Head of caudate nucleus (tissue), 42 donors: Measurements from ENCODE around the gene DLX4.

Experiments
- DNase-seq, 42 donors: peaks; one replicate each; pipeline versions ENCODE4 v3.0.0 to v3.0.0-alpha.2; 2020 to 2021; ENCODE audit warnings: mixed read lengths in 7 of 42
- intact Hi-C: fragments of 100-400 bp; cut with DNase I; formaldehyde crosslinking; loops from one replicate; pipeline ENCODE4 v1.15.0; 2022

Gene DLX4

DNA sequence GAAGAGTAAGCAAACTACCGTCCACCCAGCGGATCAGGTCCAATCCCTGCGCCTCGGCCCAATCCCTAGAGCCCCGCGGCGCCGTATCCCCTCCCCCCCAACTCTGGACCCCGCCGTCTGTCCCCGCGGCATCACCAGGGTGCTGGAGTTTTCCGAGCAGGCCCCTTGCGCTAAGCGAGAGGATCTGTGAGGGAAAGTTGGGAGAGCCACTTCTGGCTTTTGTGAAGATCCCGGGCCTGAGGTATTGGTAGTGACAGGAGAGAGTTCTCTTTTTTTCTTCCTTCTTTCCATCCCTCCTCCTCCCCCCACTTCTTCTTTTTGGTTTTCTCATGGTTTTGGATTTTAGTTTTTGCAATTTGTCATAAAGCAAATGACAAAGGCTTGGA is 3.5 kb upstream of the DLX4 start:
- no peak for DNase-seq
- intact Hi-C loops = no loop called here

DNA sequence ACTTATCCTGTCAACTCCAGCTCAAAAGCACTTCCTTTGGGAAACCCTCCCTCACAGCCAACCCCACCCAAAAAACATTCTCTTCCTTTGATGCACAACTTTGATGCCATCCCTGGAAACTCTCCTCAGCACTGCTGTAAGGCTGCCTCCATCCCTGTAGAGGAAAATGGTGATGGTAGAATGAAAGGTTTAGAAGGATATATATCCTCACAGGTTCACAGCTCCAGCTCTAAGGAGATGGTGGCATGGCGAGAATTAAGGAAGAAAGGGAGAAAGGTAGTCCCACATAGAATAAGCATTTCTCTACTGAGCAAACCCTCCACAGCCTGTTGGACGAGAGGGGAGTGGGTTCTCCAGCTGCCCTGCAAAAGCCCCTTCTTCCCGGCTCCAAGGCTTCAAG is 2.2 kb upstream of the DLX4 start:
- no peak for DNase-seq
- intact Hi-C loops = no loop called here

- intact Hi-C loops = no loop called here
- DNase-seq = no peak
Observed at GRCh38 chr17:49967205-49967604, 1.8 kb upstream of the DLX4 start.

DNA sequence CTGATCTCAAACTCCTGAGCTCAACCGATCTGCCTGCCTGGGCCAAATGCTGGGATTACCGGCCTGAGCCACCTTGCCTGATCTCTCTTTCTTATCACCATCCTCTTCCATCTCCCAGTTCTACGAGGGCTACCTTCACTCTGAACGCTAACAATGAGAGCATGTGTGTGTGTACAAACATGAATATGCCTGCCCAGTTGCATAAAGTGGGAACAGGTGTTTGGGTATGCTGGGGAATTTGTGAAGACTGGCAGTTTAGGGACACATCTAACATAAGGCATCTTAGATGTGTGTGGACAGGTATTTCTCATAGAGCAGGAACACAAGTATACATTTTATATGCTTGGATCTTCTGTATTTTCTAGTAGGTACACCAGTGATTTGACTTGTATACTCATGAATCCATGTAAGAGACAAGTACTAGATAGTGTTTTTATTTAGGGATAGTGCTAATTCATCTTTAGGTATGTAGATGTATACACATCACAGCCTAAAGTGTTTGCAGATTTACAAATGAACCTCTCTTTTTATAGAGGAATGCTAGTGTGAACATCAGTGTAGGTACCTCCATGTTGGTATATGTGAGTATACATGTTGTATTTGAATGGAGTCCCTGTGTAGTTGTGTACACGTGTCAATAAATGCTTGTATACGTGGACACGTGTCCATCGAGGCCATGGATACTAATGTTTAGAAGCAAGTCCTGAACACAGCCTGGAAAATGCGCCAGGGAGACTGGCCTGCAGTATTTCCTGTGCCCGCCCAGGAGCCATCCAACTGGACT is 1.2 kb upstream of the DLX4 start:
- no peak for DNase-seq
- intact Hi-C loops = no loop called here

- intact Hi-C loops = no loop called here
Observed at GRCh38 chr17:49968405-49969133, 421 bp upstream of the DLX4 start.

GRCh38 chr17:49969795-49970389 is 902 bp downstream of the DLX4 start:
- intact Hi-C loops = no loop called here
- no peak for DNase-seq

More at GRCh38 chr17:49968405-49969133, 421 bp upstream of the DLX4 start:
- peak in 3 of 42 donors; percentile 6 to 25 (median 17) for DNase-seq

DNA sequence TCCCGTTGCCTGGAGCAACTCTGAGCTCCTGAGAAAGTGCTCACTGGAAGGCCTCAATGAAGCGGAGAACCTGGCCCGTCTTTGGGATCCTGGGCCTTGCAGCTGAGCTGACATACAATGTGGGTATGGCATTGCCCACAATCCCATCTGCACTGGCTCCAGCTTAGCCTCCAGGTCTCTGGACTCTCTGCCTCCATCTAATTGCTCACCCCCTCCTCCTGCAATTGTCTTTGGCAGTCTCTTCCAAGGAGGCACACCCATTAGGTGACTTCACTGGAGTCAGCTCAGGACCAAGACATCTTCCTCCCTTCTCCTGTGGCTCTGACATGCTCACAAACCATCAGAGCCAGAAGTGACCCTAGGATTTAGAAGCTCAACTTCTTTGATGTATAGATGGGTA is 1.5 kb downstream of the DLX4 start:
- intact Hi-C loops = no loop called here
- DNase-seq = no peak

DNA sequence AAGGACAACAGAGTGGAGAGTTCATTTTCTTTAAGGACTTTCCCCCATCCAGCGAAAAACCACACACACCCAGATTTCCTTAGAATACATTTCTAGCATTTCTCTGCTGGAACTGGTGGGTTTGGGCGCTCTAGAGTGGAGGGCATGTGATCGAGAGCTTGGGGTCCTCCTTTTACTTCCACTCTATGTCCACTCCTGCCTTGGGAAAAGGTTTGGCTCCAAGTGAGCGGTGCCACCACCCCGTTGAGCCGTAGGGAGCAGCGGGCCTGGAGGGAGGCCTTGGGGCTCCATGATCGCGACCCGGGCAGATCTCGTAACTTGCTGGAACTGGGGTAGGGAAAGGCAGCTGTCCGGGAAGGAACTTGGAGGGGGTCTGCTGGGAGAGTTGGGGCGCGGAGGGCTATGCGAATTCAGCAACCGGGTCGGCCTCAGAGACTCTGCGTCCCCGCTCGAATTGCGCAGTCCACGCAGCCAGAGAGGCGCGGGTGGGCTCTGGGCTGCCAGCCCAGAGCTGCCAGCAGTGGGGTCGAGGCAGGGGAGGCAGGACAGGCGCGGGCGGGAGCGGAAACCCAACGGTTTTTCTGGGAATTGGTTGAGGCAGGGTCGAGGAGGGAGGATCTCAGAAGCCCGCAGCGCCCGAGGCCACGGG is 2.3 kb downstream of the DLX4 start:
- intact Hi-C loops = no loop called here
- DNase-seq = no peak

GRCh38 chr17:49971848-49972485 is 3.0 kb downstream of the DLX4 start:
- intact Hi-C loops = no loop called here
- DNase-seq = no peak

- no peak for DNase-seq
- intact Hi-C loops = no loop called here
Observed at GRCh38 chr17:49972486-49973270, 3.7 kb downstream of the DLX4 start.

GRCh38 chr17:49973271-49973615 is 4.3 kb downstream of the DLX4 start:
- intact Hi-C loops = no loop called here

DNA sequence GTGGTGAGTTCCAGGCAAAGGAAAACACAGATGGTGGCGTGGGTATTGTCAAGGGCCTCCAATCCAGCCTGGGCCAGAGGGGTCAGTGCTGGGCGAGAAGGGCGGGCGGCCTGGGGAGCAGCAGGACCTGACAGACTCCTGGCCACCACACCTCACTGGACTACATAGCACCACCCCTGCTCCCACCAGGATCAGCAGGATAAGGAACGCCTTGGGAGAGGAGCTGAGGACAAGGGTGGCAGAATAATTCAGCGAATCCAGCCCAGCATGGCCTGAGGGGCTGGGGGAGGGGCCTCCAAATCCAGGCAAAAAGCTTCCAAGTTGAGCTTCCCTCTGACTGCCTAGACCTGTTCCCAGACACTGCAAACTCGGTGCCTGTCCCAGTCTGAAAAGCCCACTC is 6.5 kb downstream of the DLX4 start:
- DNase-seq = no peak
- intact Hi-C loops = no loop called here

More at GRCh38 chr17:49973271-49973615, 4.3 kb downstream of the DLX4 start:
- DNase-seq = no peak

DNA sequence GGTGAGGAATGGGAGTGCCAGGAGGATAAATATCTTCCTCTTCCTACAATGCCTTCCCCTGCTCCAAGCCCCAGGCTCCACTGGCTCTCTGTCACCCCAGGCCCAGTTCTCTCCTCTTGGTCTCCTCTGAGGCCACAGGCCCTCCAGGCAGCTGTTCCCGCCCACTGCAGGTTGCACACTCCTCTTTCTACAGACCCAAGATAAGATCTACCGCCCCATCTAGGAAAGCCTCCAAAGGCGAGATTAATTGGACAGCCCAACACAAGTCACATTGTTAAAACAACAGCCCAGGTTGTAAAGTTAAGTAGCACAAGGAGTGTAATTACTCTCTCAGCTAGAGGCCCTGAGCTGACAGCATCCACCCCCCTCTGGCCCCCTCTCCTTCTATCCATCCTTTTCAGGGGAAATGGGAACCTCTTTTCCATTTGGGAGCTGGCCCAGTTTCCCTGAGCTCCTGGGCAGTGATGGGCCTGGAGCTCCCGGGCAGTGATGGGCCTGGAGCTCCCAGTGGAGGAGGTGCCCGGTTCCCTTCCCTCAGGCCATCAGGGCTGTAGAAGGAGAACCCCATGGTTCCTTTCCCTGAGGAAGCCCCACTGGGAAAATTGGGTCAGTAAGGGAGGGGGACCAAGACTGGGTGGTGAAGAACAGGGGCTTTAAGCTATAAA is 7.3 kb downstream of the DLX4 start:
- intact Hi-C loops = no loop called here
- DNase-seq = no peak

GRCh38 chr17:49976828-49977202 is 7.8 kb downstream of the DLX4 start:
- intact Hi-C loops = no loop called here
- DNase-seq = no peak

- intact Hi-C loops = no loop called here
- no peak for DNase-seq
Observed at GRCh38 chr17:49977463-49978389, 8.7 kb downstream of the DLX4 start.

GRCh38 chr17:49978501-49978900 is 9.5 kb downstream of the DLX4 start:
- no peak for DNase-seq
- intact Hi-C loops = no loop called here
